Activated CD4-positive, alpha-beta T cell treated with anti-CD3 and anti-CD28 coated beads for 24 hours (primary cell): ENCODE measurements around the gene DDX46.
A peak's percentile ranks its signal among the peaks of the same experiment; 100 is the strongest.
"Not testable (repeated sequence)": the region's sequence is repeated elsewhere in the genome, so short reads cannot be mapped to it uniquely, and the experiment has no call there.

Experiments used
- DNase-seq, 2 donors: peaks; one replicate each; pipeline ENCODE4 v3.0.0-alpha.2; 2020; ENCODE audit warnings: low read depth in 2 of 2

The DDX46 gene, protein sequence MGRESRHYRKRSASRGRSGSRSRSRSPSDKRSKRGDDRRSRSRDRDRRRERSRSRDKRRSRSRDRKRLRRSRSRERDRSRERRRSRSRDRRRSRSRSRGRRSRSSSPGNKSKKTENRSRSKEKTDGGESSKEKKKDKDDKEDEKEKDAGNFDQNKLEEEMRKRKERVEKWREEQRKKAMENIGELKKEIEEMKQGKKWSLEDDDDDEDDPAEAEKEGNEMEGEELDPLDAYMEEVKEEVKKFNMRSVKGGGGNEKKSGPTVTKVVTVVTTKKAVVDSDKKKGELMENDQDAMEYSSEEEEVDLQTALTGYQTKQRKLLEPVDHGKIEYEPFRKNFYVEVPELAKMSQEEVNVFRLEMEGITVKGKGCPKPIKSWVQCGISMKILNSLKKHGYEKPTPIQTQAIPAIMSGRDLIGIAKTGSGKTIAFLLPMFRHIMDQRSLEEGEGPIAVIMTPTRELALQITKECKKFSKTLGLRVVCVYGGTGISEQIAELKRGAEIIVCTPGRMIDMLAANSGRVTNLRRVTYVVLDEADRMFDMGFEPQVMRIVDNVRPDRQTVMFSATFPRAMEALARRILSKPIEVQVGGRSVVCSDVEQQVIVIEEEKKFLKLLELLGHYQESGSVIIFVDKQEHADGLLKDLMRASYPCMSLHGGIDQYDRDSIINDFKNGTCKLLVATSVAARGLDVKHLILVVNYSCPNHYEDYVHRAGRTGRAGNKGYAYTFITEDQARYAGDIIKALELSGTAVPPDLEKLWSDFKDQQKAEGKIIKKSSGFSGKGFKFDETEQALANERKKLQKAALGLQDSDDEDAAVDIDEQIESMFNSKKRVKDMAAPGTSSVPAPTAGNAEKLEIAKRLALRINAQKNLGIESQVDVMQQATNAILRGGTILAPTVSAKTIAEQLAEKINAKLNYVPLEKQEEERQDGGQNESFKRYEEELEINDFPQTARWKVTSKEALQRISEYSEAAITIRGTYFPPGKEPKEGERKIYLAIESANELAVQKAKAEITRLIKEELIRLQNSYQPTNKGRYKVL

DNA sequence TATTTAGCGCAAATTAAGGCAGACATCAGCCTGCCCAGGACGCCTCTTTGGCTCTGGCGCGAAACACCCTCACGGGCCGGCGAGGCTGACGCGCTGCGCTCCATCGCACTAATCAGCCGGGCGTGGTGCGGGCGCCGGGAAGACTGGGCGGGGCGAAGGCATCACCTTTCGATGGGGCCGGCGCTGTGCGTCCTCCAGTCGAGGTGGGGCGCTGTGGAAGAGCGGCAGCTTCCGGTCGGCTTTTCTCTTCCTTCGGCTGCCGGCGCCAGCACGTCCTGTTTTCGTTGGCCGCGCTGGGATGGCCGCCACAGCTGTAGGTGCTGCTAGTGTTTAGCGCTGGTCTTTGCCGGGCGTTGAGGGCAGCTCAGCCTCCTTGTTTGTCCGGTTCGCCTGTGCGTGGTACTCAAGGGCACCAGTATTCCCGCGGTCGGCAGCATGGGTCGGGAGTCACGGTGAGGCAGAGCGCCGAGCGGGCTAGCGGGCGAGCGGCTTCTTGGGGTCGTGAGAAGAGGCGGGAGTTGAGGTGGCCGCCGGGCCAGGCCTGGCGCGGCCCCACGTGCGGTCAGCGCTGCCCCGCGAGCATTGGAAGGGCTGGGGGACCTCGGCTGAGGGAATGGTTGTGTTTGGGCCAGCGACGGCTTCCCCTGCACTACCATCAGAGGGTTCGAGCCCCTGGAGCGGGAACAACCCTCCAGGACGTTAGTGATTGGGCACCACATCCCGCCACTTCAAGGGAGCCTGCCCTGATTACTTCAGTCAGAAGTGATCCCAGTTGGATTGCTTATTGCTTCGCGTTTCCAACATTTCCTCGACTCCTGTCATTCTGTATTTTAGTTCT is at the start of gene DDX46:
TSS of gene DDX46 (plus strand) at position 276 of the 838 bp plus-strand sequence. CDS start at position 436, 160 bp downstream.
- peak; percentile 93 for DNase-seq

DNA sequence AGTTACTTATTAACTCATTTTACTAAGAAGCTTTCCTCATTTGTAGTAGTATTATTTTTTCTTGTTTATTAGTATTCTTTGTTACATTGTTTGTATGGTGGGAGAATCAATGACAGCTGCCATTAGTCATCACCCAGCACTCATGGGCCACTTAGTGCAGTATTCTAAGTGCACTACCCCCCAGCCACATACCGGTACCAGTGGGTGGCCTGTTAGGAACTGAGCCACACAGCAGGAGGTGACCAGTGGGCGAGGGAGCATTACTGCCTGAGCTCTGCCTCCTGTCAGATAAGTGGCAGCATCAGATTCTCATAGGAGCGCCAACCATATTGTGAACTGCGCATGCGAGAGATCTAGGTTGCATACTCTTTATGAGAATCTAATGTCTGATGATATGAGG is 44.5 kb upstream of the DDX46 start:
- no peak for DNase-seq

DNA sequence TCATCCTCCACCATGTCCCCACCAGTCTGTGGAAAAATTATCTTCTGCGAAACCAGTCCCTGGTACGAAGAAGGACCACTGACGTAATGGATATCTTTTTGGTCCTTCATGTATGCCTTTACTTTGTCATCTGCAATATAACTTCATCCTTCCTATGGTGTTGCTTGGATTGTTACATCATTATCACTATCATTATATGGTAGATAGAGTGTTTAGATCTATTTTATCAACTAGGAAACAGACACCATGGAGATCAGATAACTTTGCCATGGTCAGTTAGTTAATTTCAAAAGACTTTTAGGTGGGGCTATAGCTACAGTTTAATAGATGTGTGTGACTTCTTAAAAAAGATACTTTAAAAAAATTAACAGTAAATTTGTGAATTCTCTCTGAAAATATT is 44.0 kb upstream of the DDX46 start:
- no peak for DNase-seq

DNA sequence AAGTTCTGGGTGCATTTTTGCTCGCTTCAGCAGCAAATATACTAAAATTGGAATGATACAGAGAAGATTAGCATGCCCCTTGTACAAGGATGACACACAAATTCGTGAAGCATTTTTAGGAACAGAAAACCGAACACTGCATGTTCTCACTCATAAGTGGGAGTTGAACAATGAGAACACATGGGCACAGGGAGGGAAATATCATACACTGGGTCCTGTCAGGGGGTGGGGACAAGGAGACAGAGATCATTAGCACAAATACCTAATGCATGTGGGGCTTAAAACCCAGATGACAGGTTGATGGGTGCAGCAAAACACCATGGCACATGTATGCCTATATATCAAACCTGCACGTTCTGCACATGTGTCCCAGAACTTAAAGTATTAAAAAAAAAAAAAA is 43.1 kb upstream of the DDX46 start:
- not testable (repeated sequence) for DNase-seq

DNA sequence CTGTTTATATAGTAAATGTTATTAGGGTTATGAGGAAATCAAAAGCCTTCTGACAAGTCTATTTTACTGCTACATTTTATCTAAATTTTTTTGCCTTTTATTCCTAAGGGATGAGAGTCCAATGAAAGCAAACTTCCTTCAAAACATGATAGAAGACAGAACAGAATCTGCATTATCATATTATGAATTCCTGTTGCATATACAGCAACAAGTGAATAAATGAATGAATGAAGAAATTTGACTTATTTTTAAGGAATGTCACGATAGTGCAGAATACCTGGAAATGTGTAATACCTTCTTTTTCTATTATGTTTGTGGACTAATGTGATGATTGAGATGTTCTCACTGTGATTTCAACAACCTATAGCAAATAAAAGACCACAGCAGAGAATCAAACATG is 33.7 kb upstream of the DDX46 start:
- DNase-seq = no peak

DNA sequence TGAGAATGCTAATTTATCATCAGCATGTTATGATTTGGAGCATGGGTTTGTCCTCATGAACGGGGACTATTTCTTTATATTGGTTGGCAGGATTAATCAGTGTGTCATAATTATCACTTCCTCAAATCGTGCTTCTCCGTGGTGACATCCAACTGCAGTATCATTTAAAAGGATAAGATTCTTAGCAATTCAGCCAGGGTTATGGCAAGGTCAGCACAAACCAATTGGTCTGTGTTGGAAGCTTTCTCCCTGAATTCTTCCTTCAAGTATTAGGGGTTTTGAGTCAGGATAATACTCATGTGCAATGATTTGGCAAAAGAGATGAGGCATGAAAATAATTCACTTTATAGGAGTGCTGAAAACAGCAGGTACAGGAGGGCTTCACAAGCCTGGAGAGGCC is 25.8 kb upstream of the DDX46 start:
- DNase-seq = no peak

DNA sequence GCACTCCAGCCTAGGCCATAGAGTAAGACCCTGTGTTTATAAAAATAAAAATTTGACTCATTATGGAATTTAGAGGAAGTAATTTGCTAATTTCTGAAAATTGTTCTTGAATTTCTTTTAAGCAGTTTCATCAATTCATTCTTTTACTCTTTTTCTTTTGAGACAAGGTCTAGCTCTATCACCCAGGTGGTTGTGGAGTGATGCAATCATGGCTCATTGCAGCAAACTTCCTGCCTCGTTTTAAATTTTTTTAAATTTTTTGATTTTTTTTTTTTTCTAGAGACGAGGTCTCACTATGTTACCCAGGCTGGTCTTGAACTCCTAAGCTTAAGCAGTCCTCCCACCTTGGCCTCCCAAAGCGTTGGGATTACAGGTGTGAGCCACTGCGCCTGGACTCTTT is 23.3 kb upstream of the DDX46 start:
- DNase-seq = no peak

DNA sequence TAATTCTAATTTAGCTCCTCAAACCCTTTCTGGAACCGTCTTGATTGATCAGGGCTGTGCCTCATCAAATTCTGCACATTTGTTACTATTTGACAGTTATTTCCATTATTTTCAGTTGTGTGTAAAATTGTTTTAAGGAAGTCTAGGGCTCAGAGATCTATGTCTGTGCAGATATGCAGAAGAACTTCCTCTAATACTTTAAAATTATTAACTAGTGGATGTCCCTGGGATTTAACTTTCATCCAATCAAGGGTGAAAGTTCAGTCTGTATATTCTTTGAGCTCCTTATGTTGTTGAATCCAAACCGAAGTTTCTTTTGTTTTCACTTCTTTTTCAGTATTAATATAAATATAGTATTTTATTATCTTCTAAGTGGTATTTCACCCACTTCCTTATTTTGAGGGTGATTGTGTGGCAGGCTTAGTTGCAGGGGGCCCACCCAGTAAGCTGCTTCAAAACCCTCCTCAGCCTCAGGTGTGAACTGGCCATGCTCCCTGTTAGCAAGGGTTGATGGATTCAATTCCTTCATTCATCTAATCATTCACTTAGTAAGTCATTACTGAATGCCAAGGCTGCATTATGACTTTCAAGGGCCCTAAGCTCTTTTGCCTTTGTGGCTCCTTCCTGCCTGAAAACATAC is 22.3 kb upstream of the DDX46 start:
- DNase-seq = no peak

DNA sequence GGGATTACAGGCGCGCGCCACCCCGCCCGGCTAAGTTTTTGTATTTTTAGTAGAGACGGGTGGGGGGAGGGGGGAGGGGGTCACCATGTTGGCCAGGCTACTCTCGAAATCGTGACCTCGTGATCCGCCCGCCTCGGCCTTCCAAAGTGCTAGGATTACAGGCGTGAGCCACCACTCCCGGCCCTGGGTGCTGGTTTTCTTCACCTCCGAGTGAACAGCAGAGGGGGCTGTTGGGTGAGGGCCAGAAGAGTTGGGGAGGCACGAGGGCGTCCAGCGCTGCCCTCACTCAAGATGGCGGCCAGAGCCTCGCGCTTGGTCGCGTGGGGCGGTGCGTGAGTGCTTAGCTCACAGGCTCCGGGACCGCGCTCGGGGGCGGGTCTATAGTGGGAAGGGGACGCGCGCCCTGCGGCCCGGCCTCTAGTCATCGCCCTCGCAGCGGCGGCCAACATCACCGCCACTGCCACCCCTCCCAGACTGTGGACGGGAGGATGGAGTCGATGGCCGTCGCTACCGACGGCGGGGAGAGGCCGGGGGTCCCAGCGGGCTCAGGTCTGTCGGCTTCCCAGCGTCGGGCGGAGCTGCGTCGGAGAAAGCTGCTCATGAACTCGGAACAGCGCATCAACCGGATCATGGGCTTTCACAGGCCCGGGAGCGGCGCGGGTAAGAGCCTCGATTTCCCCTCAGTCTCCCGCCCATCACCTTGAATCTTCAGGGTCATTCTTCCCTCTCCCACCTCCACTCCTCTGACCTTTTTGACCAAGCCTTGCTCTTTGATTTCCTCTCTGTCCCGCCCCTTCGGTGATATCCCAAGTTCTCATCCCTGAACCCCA is 20.2 kb upstream of the DDX46 start, which contains the start of gene CAMLG:
TSS of gene CAMLG (plus strand) at position 416 of the 830 bp plus-strand sequence. CDS start at position 489, 73 bp downstream.
- DNase-seq = peak; percentile 94 to 95

DNA sequence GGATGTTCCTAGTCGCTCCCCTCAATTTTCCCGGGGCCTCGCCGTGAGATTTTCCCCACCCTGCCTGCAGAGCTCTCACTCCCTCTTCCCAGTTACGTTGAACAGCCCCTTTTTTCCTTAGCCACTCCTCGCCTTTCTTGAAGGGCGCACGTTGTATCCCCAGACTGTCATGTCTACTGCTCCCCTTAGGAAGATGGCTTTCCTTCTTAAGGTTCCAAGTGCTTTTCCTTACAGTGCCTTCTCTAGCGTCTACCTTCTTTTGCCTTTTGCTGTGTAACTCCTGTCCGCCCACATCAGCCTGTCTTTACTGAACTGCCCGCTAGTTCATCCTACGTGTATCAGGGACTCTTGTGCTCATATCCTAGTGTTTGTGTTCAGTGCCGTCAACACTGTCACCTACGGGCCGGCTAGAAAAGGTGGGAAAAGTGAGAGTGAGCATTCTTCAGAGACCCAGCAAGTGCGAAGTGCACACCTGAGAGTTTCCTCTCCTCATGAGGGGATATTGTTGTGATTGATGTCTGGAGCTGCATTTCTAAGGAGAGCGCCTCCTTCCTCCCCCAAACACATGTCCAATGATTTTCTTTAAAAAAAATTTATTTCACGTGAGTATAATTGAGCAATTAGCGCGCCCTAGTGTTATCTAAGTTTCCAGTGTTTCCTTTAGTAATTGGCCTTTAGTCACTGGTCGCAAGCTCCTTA is 19.5 kb upstream of the DDX46 start:
- peak in 1 of 2 donors; percentile 11 for DNase-seq

DNA sequence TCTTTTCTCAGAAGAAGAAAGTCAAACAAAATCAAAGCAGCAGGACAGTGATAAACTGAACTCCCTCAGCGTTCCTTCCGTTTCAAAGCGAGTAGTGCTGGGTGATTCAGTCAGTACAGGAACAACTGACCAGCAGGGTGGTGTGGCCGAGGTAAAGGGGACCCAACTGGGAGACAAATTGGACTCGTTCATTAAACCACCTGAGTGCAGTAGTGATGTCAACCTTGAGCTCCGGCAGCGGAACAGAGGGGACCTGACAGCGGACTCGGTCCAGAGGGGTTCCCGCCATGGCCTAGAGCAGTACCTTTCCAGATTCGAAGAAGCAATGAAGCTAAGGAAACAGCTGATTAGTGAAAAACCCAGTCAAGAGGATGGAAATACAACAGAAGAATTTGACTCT is 17.5 kb upstream of the DDX46 start:
- DNase-seq = no peak

DNA sequence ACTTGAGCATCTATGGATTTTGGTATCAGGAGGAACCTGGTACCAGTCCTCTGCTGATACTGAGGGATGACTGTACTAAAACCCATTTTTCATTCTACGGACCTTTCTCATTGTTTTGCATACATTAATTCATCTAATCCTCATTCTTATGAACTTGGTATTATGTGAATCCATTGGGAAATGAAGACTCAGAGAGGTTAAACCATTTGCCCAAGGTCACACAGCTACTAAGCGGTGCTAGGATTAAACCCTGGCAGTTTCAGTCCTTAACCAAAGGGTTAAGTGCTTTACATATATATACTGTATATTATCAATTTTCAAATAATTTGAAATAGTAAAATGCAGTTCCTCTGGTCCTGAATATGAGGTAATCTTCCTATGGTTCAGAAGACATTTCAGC is 16.4 kb upstream of the DDX46 start:
- no peak for DNase-seq

DNA sequence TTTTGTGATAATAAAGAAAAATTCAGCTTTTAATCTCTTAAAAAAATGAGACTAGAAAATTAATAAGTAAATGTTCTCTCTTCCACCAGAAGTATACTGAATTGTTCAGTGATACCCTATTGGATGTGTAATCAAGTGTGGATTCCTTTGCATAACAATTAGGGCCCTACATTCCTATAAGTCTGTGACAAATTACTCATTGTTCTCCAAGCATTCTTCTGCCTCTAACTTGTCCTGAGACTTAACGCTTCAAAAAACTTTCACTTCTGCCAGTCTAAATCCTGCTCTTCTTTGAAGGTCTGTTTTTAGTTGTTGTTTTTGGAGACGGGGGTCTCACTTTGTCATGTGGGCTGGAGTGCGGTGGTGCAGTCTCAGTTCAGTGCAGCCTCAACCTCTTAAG is 9.2 kb upstream of the DDX46 start:
- DNase-seq = no peak

DNA sequence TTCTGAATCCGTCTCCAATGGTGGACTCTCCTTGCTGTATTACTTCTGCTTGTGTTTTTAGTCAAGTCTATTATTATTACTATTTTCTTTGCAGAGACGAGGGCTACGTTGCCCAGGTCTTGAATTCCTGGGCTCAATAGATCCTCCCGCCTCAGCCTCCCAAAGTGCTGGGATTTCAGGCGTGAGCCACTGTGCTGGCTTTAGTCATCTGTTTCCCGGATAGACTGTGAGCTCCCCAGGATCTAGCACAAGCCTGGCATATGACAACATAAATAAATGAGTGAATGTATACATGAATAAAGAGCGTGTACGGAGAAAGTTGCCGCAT is 439 bp upstream of the DDX46 start:
- DNase-seq = no peak

DNA sequence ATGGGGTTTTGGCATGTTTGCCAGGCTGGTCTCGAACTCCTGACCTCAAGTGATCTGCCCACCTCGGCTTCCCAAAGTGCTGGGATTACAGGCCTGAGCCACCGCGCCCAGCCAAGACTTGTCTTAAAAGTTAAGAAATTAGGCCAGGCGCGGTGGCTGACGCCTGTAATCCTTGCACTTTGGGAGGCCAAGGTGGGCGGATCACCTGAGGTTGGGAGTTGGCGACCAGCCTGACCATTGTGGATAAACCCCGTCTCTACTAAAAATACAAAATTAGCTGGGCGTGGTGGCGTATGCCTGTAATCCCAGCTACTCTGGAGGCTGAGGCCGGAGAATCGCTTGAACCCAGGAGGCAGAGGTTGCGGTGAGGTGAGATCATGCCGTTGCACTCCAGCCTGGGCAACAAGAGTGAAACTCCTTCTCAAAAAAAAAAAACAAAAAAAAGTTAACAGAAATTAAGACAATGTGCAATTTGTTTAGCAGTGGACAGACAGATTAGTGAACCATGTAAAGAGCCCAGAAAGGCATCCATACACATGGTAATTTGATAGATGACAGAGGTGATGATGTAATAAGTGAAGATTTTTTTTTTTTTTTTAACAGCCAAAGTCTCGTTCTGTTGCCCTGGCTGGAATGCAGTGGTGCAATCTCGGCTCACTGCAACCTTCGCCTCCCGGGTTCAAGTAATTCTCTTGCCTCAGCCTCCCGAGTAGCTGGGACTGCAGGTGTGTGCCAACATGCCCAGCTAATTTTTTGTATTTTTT is 9.1 kb downstream of the DDX46 start:
- DNase-seq = not testable (repeated sequence)

DNA sequence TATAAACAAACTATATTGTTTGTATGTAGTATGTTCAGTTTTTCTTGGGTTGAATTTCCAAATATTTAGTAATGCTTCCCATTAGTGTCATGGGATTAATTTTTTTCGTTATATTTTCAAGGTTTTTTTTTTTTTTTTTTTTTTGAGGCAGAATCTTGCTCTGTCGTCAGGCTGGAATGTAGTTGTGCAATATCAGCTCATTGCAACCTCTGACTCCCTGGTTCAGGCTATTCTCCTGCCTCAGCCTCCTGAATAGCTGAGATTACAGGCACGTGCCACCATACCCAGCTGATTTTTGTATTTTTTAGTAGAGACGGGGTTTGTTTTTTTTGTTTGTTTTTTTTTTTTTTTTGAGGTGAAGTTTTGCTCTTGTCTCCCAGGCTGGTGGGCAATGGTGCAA is 10.6 kb downstream of the DDX46 start:
- no peak for DNase-seq

DNA sequence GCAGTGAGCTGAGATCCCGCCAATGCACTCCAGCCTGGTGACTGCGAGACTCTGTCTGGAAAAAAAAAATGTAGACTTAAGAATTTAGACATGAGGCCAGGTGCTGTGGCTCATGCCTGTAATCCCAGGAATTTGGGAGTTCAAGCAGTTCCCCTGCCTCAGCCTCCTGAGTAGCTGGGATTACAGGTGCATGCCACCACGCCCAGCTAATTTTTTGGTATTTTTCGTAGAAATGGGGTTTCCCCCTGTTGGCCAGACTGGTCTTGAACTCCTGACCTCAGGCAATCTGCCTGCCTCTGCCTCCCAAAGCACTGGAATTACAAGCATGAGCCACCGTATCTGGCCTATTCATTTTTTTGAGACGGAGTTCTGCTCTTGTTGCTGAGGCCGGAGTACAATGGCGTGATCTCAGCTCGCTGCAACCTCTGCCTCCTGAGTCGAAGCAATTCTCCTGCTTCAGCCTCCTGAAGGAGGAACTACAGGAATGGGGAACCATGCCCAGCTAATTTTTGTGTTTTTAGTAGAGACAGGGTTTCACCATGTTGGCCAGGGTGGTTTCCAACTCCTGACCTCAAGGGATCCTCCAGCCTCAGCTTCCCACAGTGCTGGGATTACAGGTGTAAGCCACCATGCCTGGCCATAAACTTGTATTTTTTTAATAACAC is 14.0 kb downstream of the DDX46 start:
- DNase-seq = no peak

DNA sequence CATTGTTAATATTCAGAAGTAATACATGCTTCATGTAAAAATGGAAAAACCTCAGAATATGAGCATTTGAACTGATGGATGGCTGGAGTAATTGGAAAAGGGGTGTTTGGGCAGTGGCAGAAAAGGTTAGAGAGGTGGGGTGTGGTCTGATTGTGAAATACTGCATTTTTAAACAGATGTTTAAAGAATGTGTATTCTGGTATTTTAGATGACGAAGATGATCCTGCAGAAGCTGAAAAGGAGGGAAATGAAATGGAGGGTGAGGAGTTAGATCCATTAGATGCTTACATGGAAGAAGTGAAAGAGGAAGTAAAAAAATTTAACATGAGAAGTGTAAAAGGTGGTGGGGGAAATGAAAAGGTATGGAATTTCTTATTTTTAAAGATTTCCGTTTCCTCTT is 18.8 kb downstream of the DDX46 start:
- no peak for DNase-seq
